ENCODE measurements around the gene OR7C1.
"Not testable (repeated sequence)": the region's sequence is repeated elsewhere in the genome, so short reads cannot be mapped to it uniquely, and the experiment has no call there.

OR7C1 gene

GRCh38 chr19:14814982-14815652 lies 19.9 kb downstream of the OR7C1 start:
- H3K4me3 ChIP-seq (ENCODE audit: control insufficient read depth, low read depth, low read length): no peak overlapping the region
- DNase-seq (ENCODE audit: low read depth): no peak
- TF ChIP-seq CTCF (IDR thresholded peaks at IDR 0.05; ENCODE audit: control insufficient read depth, insufficient read depth, low read depth, low read length, missing control alignments): no peak

GRCh38 chr19:14809272-14810057 lies 25.5 kb downstream of the OR7C1 start:
- TF ChIP-seq CTCF (IDR thresholded peaks at IDR 0.05; ENCODE audit: control insufficient read depth, insufficient read depth, low read depth, low read length, missing control alignments): no peak

GRCh38 chr19:14804765-14805164 lies 30.2 kb downstream of the OR7C1 start:
- no peak for TF ChIP-seq CTCF (IDR thresholded peaks at IDR 0.05; ENCODE audit: control insufficient read depth, insufficient read depth, low read depth, low read length, missing control alignments)
- H3K4me3 ChIP-seq (ENCODE audit: control insufficient read depth, low read depth, low read length): no peak overlapping the region
- DNase-seq (ENCODE audit: low read depth): no peak

More at GRCh38 chr19:14809272-14810057, 25.5 kb downstream of the OR7C1 start:
- DNase-seq (ENCODE audit: low read depth): no peak
- no peak overlapping the region for H3K4me3 ChIP-seq (ENCODE audit: control insufficient read depth, low read depth, low read length)

GRCh38 chr19:14798760-14799159 lies 36.2 kb downstream of the OR7C1 start:
- TF ChIP-seq CTCF (IDR thresholded peaks at IDR 0.05; ENCODE audit: control insufficient read depth, insufficient read depth, low read depth, low read length, missing control alignments): no peak
- DNase-seq (ENCODE audit: low read depth): no peak
- H3K4me3 ChIP-seq (ENCODE audit: control insufficient read depth, low read depth, low read length): no peak overlapping the region

GRCh38 chr19:14796021-14796420 lies 39.0 kb downstream of the OR7C1 start:
- no peak for DNase-seq (ENCODE audit: low read depth)
- no peak overlapping the region for H3K4me3 ChIP-seq (ENCODE audit: control insufficient read depth, low read depth, low read length)
- TF ChIP-seq CTCF (IDR thresholded peaks at IDR 0.05; ENCODE audit: control insufficient read depth, insufficient read depth, low read depth, low read length, missing control alignments): no peak

- no peak for TF ChIP-seq CTCF (IDR thresholded peaks at IDR 0.05; ENCODE audit: control insufficient read depth, insufficient read depth, low read depth, low read length, missing control alignments)
- H3K4me3 ChIP-seq (ENCODE audit: control insufficient read depth, low read depth, low read length): no peak overlapping the region
- no peak for DNase-seq (ENCODE audit: low read depth)
These were observed 39.8 kb downstream of the OR7C1 start for GRCh38 chr19:14795078-14795721.

- not testable (repeated sequence) for DNase-seq (ENCODE audit: low read depth); H3K4me3 ChIP-seq (ENCODE audit: control insufficient read depth, low read depth, low read length)
These were observed 42.7 kb downstream of the OR7C1 start for GRCh38 chr19:14792250-14792649.
